Esophagus muscularis mucosa (tissue), 4 donors: ENCODE measurements around the gene CRYGC.

Experiments used
- CTCF ChIP-seq, 3 experiments: fragments of 200-600 bp in 2 of 3; fragments of 450-650 bp in 1 of 3; sonication (generic) in 2 of 3; IDR thresholded peaks; one replicate each; pipeline ENCODE4 v1.5.1; 2017 to 2019; ENCODE audit warnings: antibody characterized with exemption in 3 of 3, mild to moderate bottlenecking in 2 of 3, moderate library complexity in 1 of 3
- EP300 ChIP-seq: sonication (generic); formaldehyde crosslinking; IDR thresholded peaks from one replicate; pipeline ENCODE4 v1.6.1; 2017; ENCODE audit warnings: antibody characterized with exemption
- POLR2A ChIP-seq: fragments of 450-650 bp; IDR thresholded peaks from one replicate; pipeline ENCODE4 v1.6.1; 2017; ENCODE audit warnings: antibody characterized with exemption, moderate library complexity, mild to moderate bottlenecking, low read depth
- POLR2AphosphoS5 ChIP-seq, 2 donors: sonication (generic); formaldehyde crosslinking; IDR thresholded peaks; one replicate each; pipeline ENCODE4 v1.6.1; 2017; ENCODE audit warnings: antibody characterized with exemption in 2 of 2

DNA sequence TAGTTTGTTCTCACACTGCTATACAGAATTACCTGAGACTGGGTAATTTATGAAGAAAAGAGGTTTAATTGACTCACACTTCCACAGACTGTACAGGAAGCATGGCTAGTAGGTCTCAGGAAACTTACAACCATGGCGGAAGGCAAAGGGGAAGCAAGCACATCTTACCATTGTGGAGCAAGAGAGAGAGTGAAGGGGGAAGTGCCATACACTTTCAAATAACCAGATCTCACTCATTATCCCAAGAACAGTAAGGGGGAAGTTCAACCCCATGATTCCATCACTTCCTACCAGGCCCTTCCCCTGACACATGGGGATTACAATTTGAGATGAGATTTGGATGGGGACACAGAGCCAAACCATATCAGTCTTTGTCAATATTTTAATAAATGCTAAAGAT lies 21.3 kb upstream of the CRYGC start:
- TF ChIP-seq CTCF (IDR thresholded peaks at IDR 0.05) (no peak), POLR2AphosphoS5 (IDR thresholded peaks at IDR 0.05) (no peak), EP300 (no peak), POLR2A (no peak)
